NT2/D1 (cell line): ENCODE data around the gene GSTCD.

Experiments used
- SUZ12 ChIP-seq: IDR thresholded peaks from 2 replicates; pipeline ENCODE4 v1.6.1; 2011; ENCODE audit not compliant: insufficient read length, insufficient read depth; ENCODE audit errors: extremely low read depth
- YY1 ChIP-seq: IDR thresholded peaks from 2 replicates; pipeline ENCODE4 v1.6.1; 2011; ENCODE audit not compliant: insufficient read length, insufficient read depth
- ZNF274 ChIP-seq: IDR thresholded peaks from 2 replicates; pipeline ENCODE4 v1.6.1; 2011; ENCODE audit warnings: mild to moderate bottlenecking, low read depth, low read length

GRCh38 chr4:105710012-105710600, 1.5 kb downstream of the GSTCD start:
- TF ChIP-seq SUZ12 (no peak), ZNF274 (no peak), YY1 (no peak)
